Adrenal gland (tissue), 12 donors: ENCODE data around the gene RINL. TPM values are rescaled to one million over a fixed set of nuclear protein-coding genes. Genes with fewer than 3 reads are reported as not detected.

ENCODE experiments used
- DNase-seq, 7 donors: peaks; one replicate each; pipeline ENCODE4 v3.0.0-alpha.2; 2019 to 2020
- H3K27ac ChIP-seq, 5 donors: fragments of 200-600 bp; sonication (generic) in 4 of 5; 1 replicate in 3 of 5; 2 replicates in 2 of 5; pipeline versions ENCODE4 v1.5.1 to v1.8.0; 2016 to 2020; ENCODE audit warnings: mild to moderate bottlenecking in 1 of 5
- H3K27me3 ChIP-seq: fragments of 200-600 bp; 2 replicates; pipeline ENCODE4 v1.8.0; 2021
- H3K36me3 ChIP-seq, 2 donors: fragments of 200-600 bp; replicated peaks in 1 of 2; 1 replicate in 1 of 2; 2 replicates in 1 of 2; pipeline versions ENCODE4 v1.5.1 to v1.8.0; 2018 to 2022
- H3K4me1 ChIP-seq, 2 donors: fragments of 200-600 bp; replicated peaks in 1 of 2; 1 replicate in 1 of 2; 2 replicates in 1 of 2; pipeline versions ENCODE4 v1.5.1 to v1.8.0; 2018 to 2021
- H3K4me3 ChIP-seq, 4 donors: fragments of 200-600 bp; sonication (generic) in 3 of 4; one replicate each; pipeline ENCODE4 v1.5.1; 2016 to 2018
- H3K9me3 ChIP-seq, 3 donors: fragments of 200-600 bp; sonication (generic) in 1 of 3; replicated peaks in 1 of 3; 1 replicate in 2 of 3; 2 replicates in 1 of 3; pipeline versions ENCODE4 v1.5.1 to v1.8.0; 2016 to 2021
- CTCF ChIP-seq, 6 experiments: fragments of 450-650 bp in 4 of 6; fragments of 200-600 bp in 2 of 6; sonication (generic) in 1 of 6; IDR thresholded peaks; 1 replicate in 5 of 6; 2 replicates in 1 of 6; pipeline versions ENCODE4 v1.5.1 to v1.8.0; 2016 to 2021; ENCODE audit warnings: antibody characterized with exemption in 6 of 6, mild to moderate bottlenecking in 2 of 6, moderate library complexity in 1 of 6
- POLR2A ChIP-seq, 2 donors: fragments of 450-650 bp; IDR thresholded peaks; one replicate each; pipeline ENCODE4 v1.6.1; 2017; ENCODE audit warnings: antibody characterized with exemption in 2 of 2, mild to moderate bottlenecking in 2 of 2, moderate library complexity in 1 of 2
- WGBS, 4 donors: extraction: QIAGEN DNeasy Blood & Tissue Kit in 2 of 4; methylation state at CpG; one replicate each; pipeline versions ENCODE4 v1.1.5 to v1.1.7; 2013 to 2017; 5-methylcytosine and 5-hydroxymethylcytosine counted together
- intact Hi-C, 2 donors: fragments of 100-400 bp; cut with DNase I; formaldehyde crosslinking; loops; one replicate each; pipeline versions ENCODE4 v1.14.1 to v1.15.0; 2022 to 2023
- polyA plus RNA-seq, 3 donors: library from polyadenylated mRNA; stranded (reverse); fragments of 200-250 nt in 2 of 3; fragments of 350-450 nt in 1 of 3; fragmentation: Illumina TruSeq in 1 of 3; extraction: RNeasy Lipid Tissue Mini Kit (QIAGEN cat#74804) in 1 of 3; gene quantifications; one replicate each; pipeline ENCODE4 v1.2.3, GENCODE V29; 2013 to 2014
- total RNA-seq, 9 donors: library from RNA; depleted of rRNA in 4 of 9; stranded (reverse); fragments of >200 nt in 4 of 9; fragments of 120-200 nt in 1 of 9; fragmentation: NEBNext Ultra II Directional in 1 of 9; extraction: Animal tissue kit (Norgen Biotek cat#: 25700) in 1 of 9; gene quantifications; one replicate each; pipeline versions ENCODE4 v1.1.0 to v1.2.4, GENCODE V29; 2013 to 2023
- donor health status: healthy with polysubstance abuse.
- donor health status: Bipolar disorder and iron deficiency.
- donor health status: DM: yes; HTN: yes; CAD: no.
- donor health status: DM: no; HTN: no; CAD: no.
- donor health status: DM: no; HTN: no; CAD: no.
- donor health status: DM: yes; HTN: yes; CAD: no.

RINL gene
- total and polyA plus RNA-seq, 12 donors, result 0.54 to 24.1 (median 4.9) TPM

- peak; percentile 99 to 100 (median 100) for DNase-seq
- 0 to 1% (median 0%) methylated on average over 14 to 64 of the region's 64 CpGs for WGBS, 4 donors
- Histone ChIP-seq H3K27me3 (no peaks in the 10 kb centered on the region), H3K4me3 (peak within 1 kb of the TSS; percentile 35 to 91 (median 74)), H3K27ac (peak within 1 kb of the TSS; percentile 84 to 93 (median 89)), H3K4me1 (peaks cover 14 to 30% of the 10 kb centered on the region in 2 donors), H3K9me3 (no peaks in the 10 kb centered on the region), H3K36me3 (peaks cover 0 to 2% of the 10 kb centered on the region in 2 donors)
- peak; percentile 83 to 92 for TF ChIP-seq POLR2A (IDR thresholded peaks at IDR 0.05)
- peak in 1 of 6 experiments; percentile 4 for TF ChIP-seq CTCF (IDR thresholded peaks at IDR 0.05)
- intact Hi-C loops, result no loop called here
These were observed 21.5 kb upstream of the RINL start, which contains the start of the genes NFKBIB and SIRT2 for GRCh38 chr19:38899447-38900201. TSS of gene NFKBIB (plus strand) at chr19:38899969. CDS start at chr19:38900033, 64 bp downstream. TSS of gene SIRT2 (minus strand) at chr19:38899618. CDS start at chr19:38899521, 97 bp downstream.

- Histone ChIP-seq H3K36me3 (no peaks in the 10 kb centered on the region), H3K4me1 (peaks cover 14 to 30% of the 10 kb centered on the region in 2 donors), H3K4me3 (peak overlapping the region; percentile 3 to 65 (median 52)), H3K27ac (peak overlapping the region; percentile 38 to 93 (median 79)), H3K9me3 (no peaks in the 10 kb centered on the region), H3K27me3 (no peaks in the 10 kb centered on the region)
- DNase-seq, result peak in 2 of 7 donors; percentile 39 to 75
- intact Hi-C loops, result no loop called here
- WGBS, 4 donors, result 7 to 10% (median 9%) methylated on average over 17 to 25 of the region's 25 CpGs
- TF ChIP-seq CTCF (IDR thresholded peaks at IDR 0.05) (no peak), POLR2A (IDR thresholded peaks at IDR 0.05) (no peak)
These were observed 20.8 kb upstream of the RINL start for GRCh38 chr19:38898788-38899446.

- TF ChIP-seq CTCF (IDR thresholded peaks at IDR 0.05) (no peak), POLR2A (IDR thresholded peaks at IDR 0.05) (no peak)
- DNase-seq, result no peak
- 70 to 77% (median 73%) methylated on average over 9 of the region's 9 CpGs for WGBS, 4 donors
- H3K9me3 ChIP-seq, result no peaks in the 10 kb centered on the region
- no peak overlapping the region for H3K4me3 ChIP-seq
- no peak overlapping the region for H3K27ac ChIP-seq
- H3K4me1 ChIP-seq, result peaks cover 14 to 24% of the 10 kb centered on the region in 2 donors
- H3K27me3 ChIP-seq, result no peaks in the 10 kb centered on the region
- H3K36me3 ChIP-seq, result peaks cover 0 to 15% of the 10 kb centered on the region in 2 donors
- intact Hi-C loops, result no loop called here
These were observed 16.9 kb upstream of the RINL start for GRCh38 chr19:38894968-38895367.

GRCh38 chr19:38893341-38893771 is 15.3 kb upstream of the RINL start:
- H3K4me3 ChIP-seq, result peak overlapping the region in 1 of 4 donors; percentile 35
- TF ChIP-seq CTCF (IDR thresholded peaks at IDR 0.05) (no peak), POLR2A (IDR thresholded peaks at IDR 0.05) (peak in 1 of 2 donors; percentile 15)
- DNase-seq, result peak; percentile 43 to 87 (median 75)
- H3K27ac ChIP-seq, result peak overlapping the region in 3 of 5 donors; percentile 46 to 75 (median 48)
- 38 to 60% (median 47%) methylated on average over 1 to 14 of the region's 14 CpGs for WGBS, 4 donors
- intact Hi-C loops, result no loop called here
- no peaks in the 10 kb centered on the region for H3K27me3 ChIP-seq
- peaks cover 8 to 19% of the 10 kb centered on the region in 2 donors for H3K4me1 ChIP-seq
- H3K9me3 ChIP-seq, result no peaks in the 10 kb centered on the region
- H3K36me3 ChIP-seq, result peaks cover 0 to 31% of the 10 kb centered on the region in 2 donors
